Uterus (tissue), 2 donors: ENCODE results near the gene OPTN.

Experiments used
- CTCF ChIP-seq, 4 experiments: fragments of 200-600 bp in 2 of 4; fragments of 450-650 bp in 2 of 4; sonication (generic) in 2 of 4; IDR thresholded peaks; one replicate each; pipeline ENCODE4 v1.5.1; 2016 to 2019; ENCODE audit warnings: antibody characterized with exemption in 4 of 4, mild to moderate bottlenecking in 2 of 4, moderate library complexity in 1 of 4
- POLR2A ChIP-seq, 2 donors: fragments of 450-650 bp; IDR thresholded peaks; one replicate each; pipeline ENCODE4 v1.6.1; 2016; ENCODE audit warnings: antibody characterized with exemption in 2 of 2, mild to moderate bottlenecking in 1 of 2, moderate library complexity in 1 of 2

DNA sequence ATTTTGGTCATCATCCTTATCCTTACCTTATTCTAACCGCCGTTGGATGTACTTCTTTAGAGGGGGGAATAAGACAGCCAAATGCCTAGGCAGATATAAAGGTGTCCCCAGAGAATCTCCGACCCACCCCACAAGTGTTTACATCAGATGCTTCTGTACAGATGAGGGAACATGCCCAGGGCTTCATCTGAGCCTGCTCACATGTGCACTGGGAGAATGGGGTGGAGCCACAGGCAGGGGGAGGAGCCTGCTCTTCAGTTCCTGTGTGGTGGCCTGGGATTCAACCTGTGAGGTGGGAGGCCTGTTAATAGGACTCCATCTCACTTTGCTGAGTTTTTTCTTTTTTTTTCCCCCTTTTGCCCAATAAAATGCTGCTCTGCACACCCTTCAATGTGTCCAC lies 27.6 kb upstream of the OPTN start:
- TF ChIP-seq CTCF (IDR thresholded peaks at IDR 0.05): no peak
- no peak for TF ChIP-seq POLR2A (IDR thresholded peaks at IDR 0.05)
